DND-41 (cell line): ENCODE measurements around the gene DNAH2.

Experiments used
- ATAC-seq: fragments of 200-7000 bp; cut with Tn5 transposase; 3 replicates; pipeline ENCODE4 v1.9.1; 2021; ENCODE audit warnings: low read depth; ENCODE audit not compliant: insufficient read depth
- DNase-seq: peaks from one replicate; pipeline ENCODE4 v3.0.0-alpha.2; 2020
- H2AFZ ChIP-seq: 2 replicates; pipeline ENCODE4 v1.6.0; 2012; ENCODE audit warnings: low read depth, low read length
- H3K27ac ChIP-seq: 2 replicates; pipeline ENCODE4 v1.5.1; 2012; ENCODE audit warnings: low read length, inconsistent platforms
- H3K27me3 ChIP-seq: fragments of 200-600 bp; sonication (generic); 2 replicates; pipeline ENCODE4 v1.6.0; 2012; ENCODE audit warnings: low read length, mild to moderate bottlenecking, inconsistent platforms; ENCODE audit not compliant: insufficient read depth, poor library complexity
- H3K36me3 ChIP-seq: 2 replicates; pipeline ENCODE4 v1.5.1; 2012; ENCODE audit warnings: low read length, inconsistent platforms; ENCODE audit not compliant: insufficient read depth
- H3K4me1 ChIP-seq: 2 replicates; pipeline ENCODE4 v1.5.1; 2012; ENCODE audit warnings: mild to moderate bottlenecking, low read length; ENCODE audit not compliant: insufficient read depth
- H3K4me2 ChIP-seq: 2 replicates; pipeline ENCODE4 v1.6.0; 2012; ENCODE audit warnings: mild to moderate bottlenecking, moderate library complexity, low read length, inconsistent platforms; ENCODE audit not compliant: insufficient read depth
- H3K4me3 ChIP-seq, 2 experiments: fragments of 200-600 bp in 1 of 2; shearing (Covaris generic) in 1 of 2; 2 replicates each; pipeline ENCODE4 v1.5.1; 2012 to 2016; ENCODE audit warnings: inconsistent platforms in 2 of 2, low read length in 2 of 2, mild to moderate bottlenecking in 2 of 2, low read depth in 1 of 2, moderate library complexity in 1 of 2
- H3K79me2 ChIP-seq: 2 replicates; pipeline ENCODE4 v1.6.0; 2012; ENCODE audit warnings: low read length, inconsistent platforms; ENCODE audit not compliant: insufficient read depth
- H3K9ac ChIP-seq: 2 replicates; pipeline ENCODE4 v1.6.0; 2012; ENCODE audit warnings: low read depth, mild to moderate bottlenecking, inconsistent platforms, low read length, moderate library complexity
- H3K9me3 ChIP-seq: 2 replicates; pipeline ENCODE4 v1.5.1; 2012; ENCODE audit warnings: low read length, moderate library complexity, mild to moderate bottlenecking, inconsistent platforms; ENCODE audit not compliant: insufficient read depth, severe bottlenecking
- H4K20me1 ChIP-seq: 2 replicates; pipeline ENCODE4 v1.6.0; 2012; ENCODE audit warnings: low read length; ENCODE audit not compliant: insufficient read depth
- CTCF ChIP-seq: IDR thresholded peaks from 2 replicates; pipeline ENCODE4 v1.5.1; 2012; ENCODE audit warnings: borderline replicate concordance, low read length, moderate library complexity, mild to moderate bottlenecking; ENCODE audit not compliant: poor library complexity, severe bottlenecking; ENCODE audit errors: extremely low read depth
- EZH2 ChIP-seq: IDR thresholded peaks from 3 replicates; pipeline ENCODE4 v1.6.1; 2012; ENCODE audit warnings: borderline replicate concordance, low read depth, mild to moderate bottlenecking, moderate library complexity, low read length, inconsistent platforms; ENCODE audit not compliant: severe bottlenecking

DNAH2 gene

DNA sequence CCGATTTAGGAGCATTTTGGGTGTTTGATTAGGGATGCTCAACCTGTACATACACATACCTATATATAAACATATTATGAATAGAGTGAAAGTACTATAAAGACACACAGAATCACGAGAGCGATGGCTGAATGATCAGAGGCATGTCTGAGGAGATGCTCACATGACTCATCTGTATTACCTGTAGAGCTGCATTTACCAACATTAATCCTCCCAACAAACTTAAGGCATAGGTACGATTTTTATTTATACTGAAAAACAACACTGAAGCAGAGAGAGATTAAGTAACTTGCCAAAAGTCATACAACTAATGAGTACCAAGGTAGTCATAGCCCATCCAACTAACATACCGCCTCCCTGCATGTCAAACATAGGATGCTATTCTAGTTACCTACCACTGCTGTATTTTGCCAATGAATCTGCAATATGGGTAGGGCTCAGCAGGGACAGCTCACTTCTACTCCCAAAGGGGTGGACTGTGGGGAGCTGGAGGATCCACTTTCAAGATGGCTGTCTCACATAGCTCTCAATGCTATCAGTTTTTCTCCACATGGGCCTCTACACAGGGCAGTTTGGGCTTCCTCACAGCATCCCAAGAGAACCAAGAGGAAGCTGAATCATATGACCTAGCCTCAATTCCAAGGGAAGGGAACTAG is 147.6 kb downstream of the DNAH2 start:
- no peak for DNase-seq
- no peak overlapping the region for H2AFZ ChIP-seq

GRCh38 chr17:7867881-7868329 is 150.4 kb downstream of the DNAH2 start:
- no peaks in the 10 kb centered on the region for H4K20me1 ChIP-seq
- no peaks in the 10 kb centered on the region for H3K79me2 ChIP-seq
- peak; percentile 64; the same call in 1 of the 3 replicates for ATAC-seq
- TF ChIP-seq EZH2 (no peak), CTCF (no peak)
- H3K9ac ChIP-seq: no peak overlapping the region
- H3K36me3 ChIP-seq: no peaks in the 10 kb centered on the region
- DNase-seq: no peak
- no peak overlapping the region for H3K4me2 ChIP-seq
- H3K9me3 ChIP-seq: no peaks in the 10 kb centered on the region
- H3K4me1 ChIP-seq: no peaks in the 10 kb centered on the region
- no peak overlapping the region for H3K4me3 ChIP-seq
- H3K27me3 ChIP-seq: no peaks in the 10 kb centered on the region
- no peak overlapping the region for H3K27ac ChIP-seq
- no peak overlapping the region for H2AFZ ChIP-seq

More for the DNA sequence above, 147.6 kb downstream of the DNAH2 start:
- H3K4me1 ChIP-seq: no peaks in the 10 kb centered on the region
- no peaks in the 10 kb centered on the region for H4K20me1 ChIP-seq
- no peak overlapping the region for H3K9ac ChIP-seq
- ATAC-seq: no peak
- no peaks in the 10 kb centered on the region for H3K9me3 ChIP-seq
- no peak overlapping the region for H3K4me3 ChIP-seq
- TF ChIP-seq CTCF (no peak), EZH2 (no peak)
- no peaks in the 10 kb centered on the region for H3K27me3 ChIP-seq
- peaks cover 7% of the 10 kb centered on the region; the same call in 1 of the 2 replicates for H3K36me3 ChIP-seq
- no peak overlapping the region for H3K27ac ChIP-seq
- no peaks in the 10 kb centered on the region for H3K79me2 ChIP-seq
- H3K4me2 ChIP-seq: no peak overlapping the region

DNA sequence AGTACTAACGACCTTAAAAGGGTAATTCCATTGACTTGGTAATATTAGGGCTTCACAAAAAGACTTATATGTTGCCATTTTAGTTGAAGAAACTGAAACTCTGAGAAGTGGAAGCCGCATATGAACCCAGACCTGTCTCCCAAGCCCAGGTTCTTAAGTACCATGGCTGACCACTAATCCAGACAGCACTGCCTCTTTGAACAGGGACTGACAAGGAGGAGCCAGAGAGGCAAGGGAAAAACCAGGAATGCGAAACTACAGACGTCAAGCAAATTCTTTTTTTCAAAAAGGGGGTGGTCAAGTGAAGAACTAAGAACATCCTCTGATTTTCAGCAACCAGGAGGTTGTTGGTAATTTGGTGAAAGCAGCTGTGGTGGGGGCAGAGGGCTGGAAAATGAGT is 155.5 kb downstream of the DNAH2 start:
- H3K9ac ChIP-seq: no peak overlapping the region
- ATAC-seq (no peak), DNase-seq (no peak)
- H2AFZ ChIP-seq: no peak overlapping the region
- H3K27ac ChIP-seq: no peak overlapping the region
- no peaks in the 10 kb centered on the region for H3K4me1 ChIP-seq
- H3K79me2 ChIP-seq: no peaks in the 10 kb centered on the region
- TF ChIP-seq EZH2: no peak
- H3K36me3 ChIP-seq: no peaks in the 10 kb centered on the region
- no peaks in the 10 kb centered on the region for H3K9me3 ChIP-seq
- no peaks in the 10 kb centered on the region for H3K27me3 ChIP-seq
- H3K4me2 ChIP-seq: no peak overlapping the region
- no peak overlapping the region for H3K4me3 ChIP-seq
- H4K20me1 ChIP-seq: no peaks in the 10 kb centered on the region

- no peaks in the 10 kb centered on the region for H3K9me3 ChIP-seq
- H3K79me2 ChIP-seq: no peaks in the 10 kb centered on the region
- H3K4me3 ChIP-seq: no peak overlapping the region
- no peak overlapping the region for H3K9ac ChIP-seq
- H3K4me2 ChIP-seq: no peak overlapping the region
- no peak for DNase-seq
- H3K27me3 ChIP-seq: no peaks in the 10 kb centered on the region
- no peaks in the 10 kb centered on the region for H4K20me1 ChIP-seq
- no peaks in the 10 kb centered on the region for H3K36me3 ChIP-seq
- no peak for ATAC-seq
- H3K4me1 ChIP-seq: no peaks in the 10 kb centered on the region
- H3K27ac ChIP-seq: no peak overlapping the region
- no peak overlapping the region for H2AFZ ChIP-seq
- TF ChIP-seq EZH2 (no peak), CTCF (no peak)
Measured at GRCh38 chr17:7875804-7876370, 158.3 kb downstream of the DNAH2 start.
